KOPT-K1 (cell line): ENCODE measurements around the gene CD99.

ENCODE experiments used
- H3K27ac ChIP-seq: fragments of 200-600 bp; sonication (generic); 2 replicates; pipeline ENCODE4 v1.5.1; 2016; ENCODE audit warnings: antibody characterized with exemption, mild to moderate bottlenecking, low read depth, low read length; ENCODE audit not compliant: poor library complexity, severe bottlenecking
- H3K36me3 ChIP-seq: fragments of 200-600 bp; sonication (generic); 2 replicates; pipeline ENCODE4 v1.5.1; 2017; ENCODE audit warnings: antibody characterized with exemption, mild to moderate bottlenecking, low read length, moderate library complexity; ENCODE audit not compliant: insufficient read depth
- H3K9me3 ChIP-seq: fragments of 200-600 bp; sonication (generic); 2 replicates; pipeline ENCODE4 v1.5.1; 2017; ENCODE audit warnings: antibody characterized with exemption, low read length, mild to moderate bottlenecking; ENCODE audit not compliant: insufficient read depth, poor library complexity, severe bottlenecking

CD99 gene, protein sequence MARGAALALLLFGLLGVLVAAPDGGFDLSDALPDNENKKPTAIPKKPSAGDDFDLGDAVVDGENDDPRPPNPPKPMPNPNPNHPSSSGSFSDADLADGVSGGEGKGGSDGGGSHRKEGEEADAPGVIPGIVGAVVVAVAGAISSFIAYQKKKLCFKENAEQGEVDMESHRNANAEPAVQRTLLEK

DNA sequence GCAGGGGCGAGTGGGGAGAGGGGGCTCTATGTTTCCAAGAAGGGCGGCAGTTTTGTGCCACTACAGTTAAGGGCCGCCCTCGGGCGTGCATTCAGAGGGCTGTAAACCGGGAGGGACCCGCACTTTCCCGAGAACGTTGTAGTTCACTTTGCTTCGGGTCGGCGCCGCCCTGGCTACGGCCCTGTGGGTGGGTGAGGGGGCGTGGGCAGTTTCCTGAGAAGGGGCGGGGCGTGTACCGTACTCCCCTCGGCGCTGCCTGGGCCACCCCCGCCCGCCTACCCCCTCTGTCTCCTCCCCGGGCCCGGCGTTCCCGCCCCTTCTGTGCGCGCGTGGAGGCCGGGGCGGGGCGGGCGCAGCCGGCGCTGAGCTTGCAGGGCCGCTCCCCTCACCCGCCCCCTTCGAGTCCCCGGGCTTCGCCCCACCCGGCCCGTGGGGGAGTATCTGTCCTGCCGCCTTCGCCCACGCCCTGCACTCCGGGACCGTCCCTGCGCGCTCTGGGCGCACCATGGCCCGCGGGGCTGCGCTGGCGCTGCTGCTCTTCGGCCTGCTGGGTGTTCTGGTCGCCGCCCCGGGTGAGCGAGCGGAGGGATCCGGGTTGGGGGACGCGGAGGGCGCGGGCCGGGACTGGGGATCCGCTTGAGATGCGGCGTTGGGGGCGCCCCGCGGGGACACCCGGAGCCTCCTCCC lies at the start of gene CD99:
Gene CD99, plus strand, starts transcription at position 440 of the 687 bp plus-strand sequence. Its CDS starts 66 bp downstream, at position 506.
- Histone ChIP-seq H3K36me3 (peaks cover 47% of the 10 kb centered on the region), H3K27ac (peak within 1 kb of the TSS; percentile 94), H3K9me3 (no peaks in the 10 kb centered on the region)

DNA sequence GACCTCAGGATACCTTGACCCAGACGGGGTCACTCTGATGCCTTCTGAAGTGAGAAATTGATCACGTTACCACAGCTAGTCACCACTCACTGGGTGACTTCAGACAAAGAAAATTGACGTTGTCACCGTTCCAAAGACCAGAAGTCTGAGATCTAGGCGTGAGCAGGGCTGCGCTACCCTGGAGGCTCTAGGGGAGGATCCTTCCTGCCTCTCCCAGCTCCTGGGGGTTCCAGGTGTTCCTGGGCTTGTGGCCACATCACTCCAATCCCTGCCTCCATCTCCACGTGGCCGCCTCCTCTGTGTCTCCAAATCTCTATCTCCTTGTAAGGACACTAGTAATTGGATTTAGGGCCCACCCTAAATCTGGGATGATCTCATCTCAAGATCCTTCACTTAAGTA lies 48.9 kb upstream of the CD99 start:
- Histone ChIP-seq H3K36me3 (peaks cover 38% of the 10 kb centered on the region), H3K27ac (no peak overlapping the region), H3K9me3 (no peaks in the 10 kb centered on the region)

DNA sequence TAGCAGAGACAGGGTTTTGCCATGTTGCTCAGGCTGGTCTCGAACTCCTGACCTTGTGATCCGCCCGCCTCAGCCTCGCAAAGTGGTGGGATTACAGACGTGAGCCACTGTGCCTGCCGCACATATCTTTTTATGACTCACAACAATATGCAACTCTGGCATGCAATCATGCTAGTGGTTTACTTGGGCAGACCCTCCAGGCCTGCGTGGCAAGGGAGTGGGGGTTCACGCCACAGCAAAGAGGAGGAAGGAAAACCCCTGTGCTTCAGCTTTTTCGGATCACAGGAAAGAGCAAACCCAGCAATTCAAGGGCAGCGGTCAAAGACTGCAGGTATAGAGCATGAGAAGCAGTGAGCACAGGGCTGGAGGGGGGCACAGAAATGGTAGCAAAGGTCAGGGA lies 48.3 kb upstream of the CD99 start:
- H3K9me3 ChIP-seq, result no peaks in the 10 kb centered on the region
- H3K36me3 ChIP-seq, result peaks cover 37% of the 10 kb centered on the region
- H3K27ac ChIP-seq, result no peak overlapping the region

- no peak overlapping the region for H3K27ac ChIP-seq
- H3K36me3 ChIP-seq, result peaks cover 27% of the 10 kb centered on the region
- H3K9me3 ChIP-seq, result no peaks in the 10 kb centered on the region
Measured at GRCh38 chrX:2643880-2644279, 47.2 kb upstream of the CD99 start.

DNA sequence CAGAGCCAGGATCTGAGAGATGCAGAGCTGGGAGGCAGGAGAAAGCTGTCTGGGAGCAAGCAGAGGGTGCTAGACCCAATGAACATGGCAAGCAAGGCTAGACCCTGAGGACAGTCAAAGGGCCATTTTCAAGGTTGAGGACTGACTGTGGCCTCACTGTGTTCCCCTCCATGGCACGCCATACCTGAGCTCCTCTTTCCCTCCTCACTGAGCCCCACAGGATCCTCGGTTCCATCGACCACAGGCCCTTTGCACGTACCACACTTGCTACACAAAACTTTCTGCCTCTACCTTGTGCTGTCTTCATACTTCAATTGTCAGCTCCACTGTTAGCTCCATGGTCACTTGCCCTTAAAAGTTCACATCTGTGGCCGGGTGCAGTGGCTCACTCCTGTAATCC lies 45.5 kb upstream of the CD99 start:
- Histone ChIP-seq H3K27ac (peak overlapping the region; percentile 40), H3K9me3 (no peaks in the 10 kb centered on the region), H3K36me3 (peaks cover 15% of the 10 kb centered on the region)

GRCh38 chrX:2647627-2648026 lies 43.5 kb upstream of the CD99 start:
- H3K9me3 ChIP-seq, result no peaks in the 10 kb centered on the region
- peak overlapping the region; percentile 42 for H3K27ac ChIP-seq
- peaks cover 5% of the 10 kb centered on the region; the same call in 1 of the 2 replicates for H3K36me3 ChIP-seq

DNA sequence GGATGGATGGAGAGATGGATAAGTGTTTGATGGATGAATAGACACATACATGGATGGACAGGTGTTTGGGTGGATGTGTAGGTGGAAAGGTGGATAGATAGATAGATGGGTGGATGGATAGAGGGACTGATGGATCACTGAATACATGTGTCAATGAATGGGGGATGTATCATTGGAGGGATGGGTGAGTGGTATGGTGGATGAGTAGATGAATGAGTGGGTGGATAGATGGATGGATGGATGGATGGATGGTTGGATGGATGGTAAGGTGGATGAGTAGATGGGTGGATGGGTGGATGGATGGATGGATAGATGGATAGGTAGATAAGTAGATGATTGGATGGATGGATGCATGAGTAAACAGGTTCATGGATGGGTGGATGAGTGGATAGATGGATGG lies 41.1 kb upstream of the CD99 start:
- no peaks in the 10 kb centered on the region for H3K9me3 ChIP-seq
- H3K36me3 ChIP-seq, result peaks cover 5% of the 10 kb centered on the region; the same call in 1 of the 2 replicates
- no peak overlapping the region for H3K27ac ChIP-seq

DNA sequence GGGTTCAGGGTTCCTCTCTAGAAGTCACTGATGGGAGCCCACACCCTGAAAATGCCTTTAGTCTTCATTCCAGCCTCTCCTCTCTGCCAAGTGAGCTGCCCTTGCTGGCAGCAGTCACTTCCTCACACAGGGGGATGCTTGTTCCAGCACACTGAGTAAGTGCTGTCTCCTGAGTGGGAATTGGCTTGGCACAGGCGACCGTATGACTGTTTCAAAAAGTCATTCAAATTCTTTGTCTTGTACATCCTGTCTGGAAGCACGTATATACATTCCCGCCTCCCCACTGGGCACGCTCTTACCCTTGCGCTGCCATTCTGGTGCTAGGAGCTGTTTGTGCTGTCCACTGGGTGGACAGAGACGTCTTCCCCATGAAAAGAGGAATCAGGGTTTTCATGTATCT lies 40.2 kb upstream of the CD99 start:
- no peaks in the 10 kb centered on the region for H3K9me3 ChIP-seq
- no peak overlapping the region for H3K27ac ChIP-seq

GRCh38 chrX:2652106-2652505 lies 39.0 kb upstream of the CD99 start:
- H3K9me3 ChIP-seq, result no peaks in the 10 kb centered on the region
- H3K27ac ChIP-seq, result no peak overlapping the region
- peaks cover 5% of the 10 kb centered on the region; the same call in 1 of the 2 replicates for H3K36me3 ChIP-seq

More for the DNA sequence above, 40.2 kb upstream of the CD99 start:
- H3K36me3 ChIP-seq, result peaks cover 5% of the 10 kb centered on the region; the same call in 1 of the 2 replicates

GRCh38 chrX:2654436-2655340 lies 36.4 kb upstream of the CD99 start:
- no peak overlapping the region for H3K27ac ChIP-seq
- no peaks in the 10 kb centered on the region for H3K9me3 ChIP-seq
- H3K36me3 ChIP-seq, result peaks cover under 1% of the 10 kb centered on the region; the same call in 1 of the 2 replicates

GRCh38 chrX:2656257-2656836 lies 34.7 kb upstream of the CD99 start:
- H3K27ac ChIP-seq, result no peak overlapping the region
- H3K36me3 ChIP-seq, result no peaks in the 10 kb centered on the region; the same call in 1 of the 2 replicates
- no peaks in the 10 kb centered on the region for H3K9me3 ChIP-seq

GRCh38 chrX:2657532-2658113 lies 33.5 kb upstream of the CD99 start:
- no peak overlapping the region for H3K27ac ChIP-seq
- H3K9me3 ChIP-seq, result no peaks in the 10 kb centered on the region
- H3K36me3 ChIP-seq, result no peaks in the 10 kb centered on the region; the same call in 1 of the 2 replicates

GRCh38 chrX:2658585-2659292 lies 32.4 kb upstream of the CD99 start:
- Histone ChIP-seq H3K36me3 (no peaks in the 10 kb centered on the region; the same call in 1 of the 2 replicates), H3K27ac (no peak overlapping the region), H3K9me3 (no peaks in the 10 kb centered on the region)

DNA sequence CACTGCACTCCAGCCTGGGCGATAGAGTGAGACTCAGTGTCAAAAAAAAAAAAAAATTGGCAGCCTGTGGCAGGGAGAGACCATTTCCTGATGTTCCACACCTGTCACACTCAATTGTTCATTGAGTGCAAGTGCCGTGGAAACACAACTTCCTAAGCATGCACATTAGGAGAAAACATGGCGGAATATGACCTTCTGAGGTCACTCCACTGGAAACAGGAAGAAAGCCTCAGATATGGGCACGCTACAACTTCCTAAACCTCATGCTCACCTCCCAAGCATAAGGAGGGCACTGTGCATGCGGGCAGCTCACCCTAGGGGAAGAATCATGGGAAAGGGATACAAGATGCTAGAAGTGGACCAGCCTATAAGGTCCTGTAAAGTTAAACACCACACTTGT lies 28.5 kb upstream of the CD99 start:
- Histone ChIP-seq H3K9me3 (no peaks in the 10 kb centered on the region), H3K27ac (no peak overlapping the region), H3K36me3 (no peaks in the 10 kb centered on the region; the same call in 1 of the 2 replicates)
